HG02973 (cell line): ENCODE data around the gene MATN1.
"Not testable (repeated sequence)": the region's sequence is repeated elsewhere in the genome, so short reads cannot be mapped to it uniquely, and the experiment has no call there.

Source experiments
- ATAC-seq: cut with Tn5 transposase; IDR thresholded peaks from one replicate; pipeline ENCODE4 v1.9.1; 2021; ENCODE audit warnings: moderate library complexity; ENCODE audit not compliant: unreplicated experiment

Gene MATN1

DNA sequence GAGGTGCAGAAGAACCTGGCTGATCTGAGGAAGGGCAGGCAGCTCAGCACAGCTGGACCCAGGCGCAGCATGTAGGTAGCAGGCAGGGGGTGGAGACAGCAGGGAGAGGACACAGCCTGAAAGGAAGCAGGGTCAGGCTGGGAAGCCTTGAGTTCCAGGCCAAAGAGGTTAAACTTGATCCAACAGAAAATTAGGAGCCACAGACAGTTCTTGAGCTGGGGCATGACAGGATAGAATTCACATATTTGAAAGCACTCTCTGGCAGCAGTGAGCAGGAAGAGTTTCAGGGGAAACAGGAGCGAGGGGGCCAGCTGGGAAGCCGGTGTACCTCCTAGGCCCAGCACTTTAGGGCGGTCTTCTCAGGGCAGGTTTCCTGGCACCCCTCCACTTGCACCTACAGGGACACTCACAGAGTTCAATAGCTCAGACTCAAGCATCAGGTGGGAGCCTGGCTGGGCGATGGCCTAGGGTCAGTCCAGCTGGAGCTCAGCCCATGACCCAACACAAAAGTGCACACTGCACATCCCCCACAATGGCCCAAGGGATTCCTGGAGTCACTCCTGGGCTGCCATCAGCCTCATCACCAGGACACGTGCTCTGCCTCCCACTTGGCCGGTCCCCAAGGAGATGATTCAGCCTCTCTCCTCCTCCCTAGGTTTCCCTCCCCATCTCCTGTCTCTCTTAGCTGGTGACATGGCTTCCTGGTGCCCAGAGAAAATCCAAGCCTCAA is 22.7 kb downstream of the MATN1 start:
- no peak for ATAC-seq

DNA sequence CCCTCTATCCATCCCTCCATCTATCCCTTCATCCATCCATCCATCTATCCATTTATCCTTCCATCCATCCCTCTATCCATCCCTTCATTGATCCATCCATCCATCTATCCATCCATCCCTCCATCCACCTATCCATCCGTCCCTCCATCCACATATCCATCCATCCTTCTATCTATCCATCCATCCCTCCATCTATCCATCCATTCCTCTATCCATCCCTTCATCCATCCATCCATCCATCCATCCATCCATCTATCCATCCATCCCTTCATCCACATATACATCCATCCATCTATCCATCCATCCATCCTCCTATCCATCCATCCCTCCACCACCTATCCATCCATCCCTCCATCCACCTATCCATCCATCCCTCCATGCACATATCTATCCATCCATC is 23.6 kb downstream of the MATN1 start:
- ATAC-seq: no peak

DNA sequence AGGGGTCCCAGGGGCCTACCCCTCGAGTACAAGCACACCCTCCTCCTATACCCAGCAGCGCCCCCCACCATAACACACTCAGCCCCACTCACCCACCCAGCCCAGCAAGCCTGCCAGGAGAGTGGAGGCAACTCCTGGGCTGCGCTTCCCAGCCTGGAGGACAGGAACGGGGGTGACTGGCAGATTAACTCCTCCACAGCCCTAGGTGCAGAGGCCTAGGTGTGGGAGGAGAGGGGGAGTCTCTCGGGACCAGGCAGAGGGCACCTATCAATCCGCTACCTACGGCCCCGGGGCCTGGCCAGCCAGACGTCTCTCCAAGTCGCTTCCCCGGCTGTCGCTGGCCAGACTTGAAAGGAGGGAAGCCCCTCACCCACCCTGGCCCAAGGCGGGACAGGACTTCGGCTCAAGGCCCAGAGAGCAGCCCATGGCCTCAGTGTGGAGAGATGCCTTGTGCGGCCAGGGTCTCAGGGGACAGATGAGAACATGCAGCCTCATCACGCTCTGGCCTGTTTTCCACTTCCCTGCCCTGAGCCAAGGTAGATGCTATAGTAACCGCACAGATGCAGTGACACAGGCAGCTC is 24.9 kb downstream of the MATN1 start:
- no peak for ATAC-seq

DNA sequence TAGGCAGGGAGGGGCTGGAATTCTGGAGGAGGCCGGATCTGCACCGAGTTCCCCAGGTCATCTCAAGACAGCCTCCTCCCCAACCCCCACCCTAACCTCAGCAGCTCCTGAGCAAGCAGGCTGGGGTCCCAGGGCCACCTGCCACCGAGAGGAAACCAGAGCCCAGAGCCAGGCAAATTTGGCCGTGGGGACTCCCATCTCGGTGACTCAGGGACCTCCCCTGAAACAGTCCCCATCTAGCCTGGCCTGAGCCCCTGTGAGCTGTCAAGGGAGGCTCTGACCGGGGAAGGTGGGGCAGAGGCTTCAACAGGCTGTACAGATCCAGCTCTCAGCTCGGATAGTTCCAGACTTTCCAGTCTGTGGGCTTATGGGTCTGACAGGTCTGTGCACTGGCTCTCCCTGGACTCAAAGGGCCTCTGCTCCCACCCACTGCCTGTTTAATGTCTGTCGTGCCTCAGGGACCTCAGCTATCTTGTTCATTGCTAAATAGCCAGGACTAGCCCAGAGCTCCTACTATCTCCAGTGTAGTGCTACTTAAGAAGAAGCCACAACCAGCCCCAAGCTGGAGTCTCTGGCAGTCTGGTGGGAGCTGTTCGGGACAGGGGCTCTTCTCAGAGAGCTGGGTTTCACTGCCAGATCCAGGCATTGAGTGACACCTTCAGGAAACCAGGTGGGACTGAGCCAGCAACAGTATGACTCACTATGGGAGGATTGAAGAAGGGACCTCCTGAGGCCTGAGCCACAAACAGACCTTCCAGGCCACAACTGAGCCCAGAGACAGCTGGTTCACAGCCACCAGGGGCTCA is 25.6 kb downstream of the MATN1 start:
- no peak for ATAC-seq

DNA sequence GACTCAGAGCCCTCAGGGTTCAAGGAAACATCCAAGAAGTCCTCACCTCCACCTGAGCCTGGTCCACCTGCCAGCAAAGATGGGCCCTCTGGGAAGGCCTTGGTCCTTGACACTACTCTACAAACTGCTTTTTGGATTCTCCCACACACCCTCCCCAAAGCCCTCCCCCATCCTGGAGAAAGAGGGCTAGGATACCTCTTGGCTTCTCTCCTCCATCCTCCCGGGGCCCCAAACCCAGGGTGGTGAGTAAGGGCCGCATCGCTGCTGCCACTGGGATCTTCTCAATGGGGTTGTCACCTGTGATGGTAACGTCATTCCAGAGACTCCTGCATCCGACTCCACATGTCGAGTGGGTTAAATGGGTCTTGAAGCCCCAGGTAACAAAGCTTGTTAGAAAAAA is 26.6 kb downstream of the MATN1 start:
- ATAC-seq: no peak

DNA sequence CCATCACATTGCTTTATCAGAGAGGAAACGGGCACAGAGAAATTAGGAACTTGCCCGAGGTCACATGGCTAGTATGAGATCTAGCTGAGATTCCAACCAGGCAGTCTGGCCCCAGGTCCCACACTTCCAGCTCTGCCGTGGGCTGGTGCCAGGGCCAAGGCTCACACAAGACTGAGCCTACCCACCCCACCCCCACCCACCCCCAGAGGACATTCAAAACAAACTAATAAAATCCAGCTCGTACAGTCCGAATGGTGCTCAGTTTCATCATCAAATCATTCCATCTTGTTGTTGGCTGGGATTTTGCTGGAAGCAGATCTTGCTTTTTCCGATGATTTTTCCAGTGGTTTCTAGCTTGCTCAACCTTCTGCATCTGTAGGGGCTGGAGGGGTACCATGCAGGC is 27.9 kb downstream of the MATN1 start:
- no peak for ATAC-seq

DNA sequence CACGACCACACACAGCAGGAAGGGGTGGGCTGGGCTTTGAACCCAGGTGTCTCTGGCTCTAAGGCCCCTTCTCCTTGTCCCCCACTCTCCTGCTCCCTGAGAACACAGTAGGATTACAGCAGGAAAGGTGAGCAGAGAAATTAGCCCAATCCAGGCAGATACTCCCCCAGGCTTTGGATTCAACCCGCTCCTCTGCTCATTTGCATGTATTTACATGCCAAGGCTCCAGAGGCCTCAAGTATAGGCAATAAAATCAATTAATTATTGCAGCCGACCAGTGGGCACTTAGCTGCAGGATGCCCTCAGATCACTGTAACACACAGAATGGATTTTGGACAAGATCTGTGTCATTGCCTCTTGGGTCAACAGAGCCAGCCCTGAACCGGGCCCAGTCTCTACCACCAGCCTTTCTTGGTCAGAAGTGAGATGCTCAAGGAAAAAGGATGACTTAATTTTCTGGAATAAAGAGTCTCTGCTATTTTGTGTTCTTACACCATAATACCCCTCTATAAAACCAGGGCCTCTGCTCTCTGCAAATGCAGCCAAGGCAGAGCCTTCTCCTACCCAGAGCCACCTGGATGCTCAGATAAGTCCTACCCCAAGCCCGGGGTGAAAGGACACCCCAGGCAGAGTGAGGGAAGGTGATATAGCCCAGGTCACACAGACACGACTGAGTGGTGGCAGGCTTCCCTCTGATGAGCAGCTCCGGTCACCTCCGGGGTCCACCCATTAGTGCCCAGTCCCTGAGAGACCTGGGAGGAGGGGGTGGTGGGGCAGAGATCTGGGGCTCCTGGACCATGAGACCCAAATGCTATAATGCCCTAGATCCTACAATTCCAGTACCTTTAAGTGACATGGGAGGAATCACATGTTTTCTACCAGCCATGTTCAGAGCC is 28.9 kb downstream of the MATN1 start:
- ATAC-seq: no peak

DNA sequence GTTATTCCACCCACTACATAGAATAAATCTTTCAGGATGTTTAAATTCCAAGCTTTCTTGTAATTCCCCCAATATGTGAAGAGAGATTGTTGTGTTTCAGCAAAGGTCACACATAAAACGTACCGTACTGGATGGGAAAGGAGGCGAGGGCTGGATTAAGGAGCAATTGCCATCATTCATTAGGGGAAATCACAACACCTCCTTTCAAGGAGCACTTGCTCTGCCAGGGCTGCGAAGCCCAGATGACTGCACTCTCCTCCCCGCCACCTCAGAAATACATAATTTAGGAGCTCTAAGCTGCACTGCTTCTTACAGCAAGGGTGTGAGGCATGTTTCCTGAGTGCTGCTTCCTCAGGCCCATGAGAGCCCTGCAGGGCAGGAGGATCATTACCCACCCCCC is 29.6 kb downstream of the MATN1 start:
- ATAC-seq: no peak

DNA sequence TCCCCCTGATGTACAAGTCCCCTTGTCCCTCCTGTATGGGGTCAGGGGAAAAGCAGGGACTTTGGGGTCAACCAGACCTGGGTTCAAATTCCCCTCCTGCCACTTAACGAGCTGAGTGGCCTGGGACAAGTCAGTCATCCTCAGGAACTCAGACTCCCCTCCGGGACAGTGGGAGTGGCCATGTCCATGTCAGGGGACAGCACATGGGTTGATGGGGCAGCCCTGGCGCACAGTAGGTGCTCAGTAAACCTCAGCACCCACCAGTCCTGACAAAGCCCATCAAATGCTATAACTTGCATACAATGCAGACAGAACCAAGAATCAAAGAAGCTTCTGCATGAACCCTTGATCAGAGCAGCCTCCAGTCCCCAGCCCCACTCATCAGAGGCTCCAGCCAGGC is 30.0 kb downstream of the MATN1 start:
- ATAC-seq: no peak

DNA sequence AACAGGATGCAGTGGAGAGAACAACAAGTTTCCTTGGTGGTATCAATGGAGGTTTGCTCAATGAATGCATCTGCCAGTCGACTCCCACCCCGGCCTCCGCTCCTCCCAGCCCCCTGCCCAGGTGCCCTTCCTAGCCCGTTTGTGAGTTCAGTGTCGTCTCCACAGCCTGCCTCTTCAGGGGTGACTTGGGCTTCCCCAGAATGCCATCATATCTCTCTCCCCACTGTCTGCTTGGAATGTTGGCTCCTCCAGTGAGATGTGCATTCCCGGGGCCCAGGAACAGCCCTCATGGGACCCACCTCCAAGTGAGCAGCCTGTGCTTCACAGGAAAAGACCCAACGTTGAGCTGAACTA is 30.5 kb downstream of the MATN1 start:
- no peak for ATAC-seq

DNA sequence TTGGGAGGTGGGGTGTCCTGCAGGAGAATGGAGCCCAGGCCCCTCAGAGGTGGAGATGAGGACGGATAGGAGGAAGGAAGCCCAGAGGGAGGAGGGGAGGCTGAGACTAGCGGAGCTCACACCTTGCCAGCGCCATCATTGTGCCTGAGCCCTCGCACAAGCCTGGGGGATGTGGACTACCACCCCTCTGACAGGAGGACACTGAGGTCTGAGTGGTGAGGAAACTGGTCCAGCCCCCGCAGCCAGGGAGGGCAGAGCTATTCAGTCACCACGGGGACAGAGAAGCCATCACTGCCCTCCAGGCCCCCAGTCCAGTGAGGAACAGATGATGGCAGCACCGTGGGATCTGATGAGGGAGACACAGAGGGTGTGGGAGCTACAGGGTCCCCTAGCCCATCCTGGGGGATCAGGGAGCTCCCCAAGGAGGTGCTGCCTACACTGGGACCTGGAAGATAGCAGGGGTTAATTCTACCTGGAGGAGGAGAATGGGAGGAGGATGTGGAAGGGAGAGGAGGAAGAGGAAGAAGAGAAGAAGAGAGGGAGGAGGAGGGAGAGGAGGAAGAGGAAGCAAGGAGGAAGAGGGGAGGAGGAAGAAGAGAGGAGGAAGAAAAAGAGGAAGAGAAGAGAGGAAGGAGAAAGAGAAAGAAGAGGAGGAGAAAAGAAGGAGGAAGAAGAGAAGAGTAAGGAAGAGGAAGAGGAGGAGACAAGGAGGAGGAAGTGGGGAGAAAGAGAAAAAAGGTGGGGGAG is 31.0 kb downstream of the MATN1 start:
- no peak for ATAC-seq

DNA sequence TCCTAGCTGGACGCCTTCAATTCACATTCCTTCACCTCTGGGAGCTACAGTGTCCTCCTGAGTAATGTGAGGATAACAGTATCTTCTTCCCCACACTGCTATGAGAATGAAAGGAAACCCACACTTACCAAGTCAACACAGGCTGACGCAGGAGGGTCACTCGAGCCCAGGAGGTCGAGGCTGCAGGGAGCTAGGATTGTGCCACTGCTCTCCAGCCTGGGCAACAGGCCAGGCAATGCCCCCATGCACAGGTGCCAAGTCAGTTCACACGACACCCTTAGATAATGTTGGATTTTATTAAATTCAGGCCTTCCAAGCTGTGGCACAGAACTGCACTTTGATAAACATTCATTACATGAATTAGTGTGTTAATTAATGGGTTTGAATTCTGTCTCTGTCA is 31.9 kb downstream of the MATN1 start:
- ATAC-seq: no peak

DNA sequence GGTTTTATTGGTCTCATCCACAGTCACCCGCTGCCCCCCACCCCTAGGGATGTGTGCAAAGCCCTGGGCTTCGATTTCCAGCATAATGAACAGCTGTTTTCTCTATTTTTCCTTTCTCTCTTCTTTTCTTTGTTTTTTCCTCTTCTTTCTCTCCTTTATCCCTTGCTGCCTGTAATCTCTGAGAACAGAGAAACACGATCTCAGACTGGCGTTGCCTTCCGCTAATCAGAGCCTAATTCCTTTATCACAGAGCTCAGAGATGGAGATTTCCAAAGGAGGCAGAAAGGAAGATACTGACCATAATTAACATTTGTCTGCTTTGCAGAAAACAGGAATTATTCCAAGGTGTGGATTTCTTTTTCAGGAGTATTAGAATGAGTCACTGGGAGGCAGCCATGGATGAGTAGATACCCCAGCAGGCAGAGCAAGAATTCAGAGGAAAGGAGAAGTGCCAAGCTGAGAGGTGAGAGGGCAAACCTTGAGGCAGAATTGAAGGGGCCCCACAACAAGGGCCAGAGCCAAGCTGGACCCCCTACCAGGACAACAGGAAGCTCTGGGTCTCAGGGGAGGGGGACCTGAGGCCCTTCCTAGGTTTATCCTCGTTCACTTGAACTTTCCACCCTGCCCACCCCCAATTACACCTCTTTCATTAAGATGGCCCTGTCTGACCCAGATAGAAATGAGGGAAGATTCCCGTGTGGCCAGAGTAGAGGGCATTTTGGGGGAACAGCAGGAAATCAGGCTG is 33.3 kb downstream of the MATN1 start:
- no peak for ATAC-seq

DNA sequence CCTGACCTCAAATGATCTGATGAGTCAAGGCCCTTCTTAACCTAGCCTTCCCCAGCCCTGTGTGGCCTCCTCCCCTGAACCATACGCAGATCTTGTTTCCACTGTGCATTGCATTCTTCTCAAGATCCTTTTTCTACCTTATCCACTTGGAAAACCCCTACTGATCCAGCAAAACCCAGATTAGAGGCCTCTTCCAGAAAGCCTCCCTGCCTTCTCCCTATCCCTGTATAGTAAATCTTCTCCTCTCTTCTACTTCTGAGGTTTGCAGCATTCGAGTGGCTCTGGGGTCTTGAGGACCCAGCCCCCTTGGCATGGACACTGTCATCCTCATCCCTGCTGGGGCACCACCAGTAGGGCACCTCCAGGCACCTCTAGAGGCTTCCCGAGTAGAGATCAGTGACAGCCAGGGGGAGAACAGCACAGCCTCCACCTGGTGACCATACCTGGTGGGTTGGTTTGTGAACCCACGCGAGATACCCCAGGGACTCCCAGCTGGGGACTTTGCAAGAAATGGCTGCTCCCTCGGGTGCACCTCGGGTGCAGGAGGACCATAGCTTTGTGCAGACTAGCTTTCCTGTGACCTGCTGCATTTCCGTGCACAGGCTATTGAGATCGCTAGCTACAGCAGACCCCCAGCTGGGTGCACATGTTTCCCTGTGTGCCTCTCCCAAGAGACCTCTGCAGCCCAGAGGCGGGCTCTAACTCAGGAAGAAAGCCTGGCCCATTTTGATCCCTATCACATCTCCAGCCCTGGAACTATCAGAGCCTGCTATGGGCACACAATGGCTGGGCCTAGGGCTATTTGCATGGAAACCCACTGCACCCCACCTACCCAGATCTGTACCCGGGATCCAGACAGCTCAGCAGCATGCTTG is 34.2 kb downstream of the MATN1 start:
- no peak for ATAC-seq

DNA sequence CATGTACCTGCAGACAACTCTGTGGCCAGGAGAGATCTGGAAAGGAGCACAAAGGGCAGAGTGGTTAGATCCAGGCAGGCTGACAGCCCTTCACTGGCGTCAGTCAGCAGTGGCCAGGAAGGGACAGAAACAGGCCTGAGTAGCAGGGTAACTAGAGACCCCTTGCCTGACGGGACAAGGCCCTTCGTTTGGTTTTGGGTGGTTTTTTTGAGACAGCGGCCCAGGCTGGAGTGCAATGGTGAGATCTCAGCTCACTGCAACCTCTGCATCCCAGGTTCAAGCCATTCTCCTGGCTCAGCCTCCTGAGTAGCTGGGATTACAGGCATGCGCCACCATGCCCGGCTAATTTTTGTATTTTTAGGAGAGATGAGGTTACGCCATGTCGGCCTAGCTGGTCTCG is 34.9 kb downstream of the MATN1 start:
- ATAC-seq: not testable (repeated sequence)

DNA sequence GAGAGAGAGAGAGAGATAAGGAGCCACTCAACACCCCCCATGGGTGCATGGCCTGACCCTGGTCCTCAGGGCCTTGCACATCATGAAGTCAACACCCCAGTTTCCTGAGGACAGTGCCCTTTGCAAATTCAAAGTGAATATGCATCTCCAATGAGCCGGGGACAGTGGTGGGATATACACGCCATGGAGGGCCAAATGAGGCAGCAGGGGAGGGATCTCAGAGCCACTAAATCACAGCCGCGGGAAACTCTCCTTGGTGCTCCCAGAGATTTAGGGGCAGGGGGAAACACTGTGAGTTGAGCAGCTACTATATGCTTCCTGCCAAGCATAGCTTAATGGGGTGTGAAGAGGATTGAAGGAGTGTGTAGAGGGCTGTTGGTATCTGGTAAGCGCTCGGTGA is 35.5 kb downstream of the MATN1 start:
- no peak for ATAC-seq

DNA sequence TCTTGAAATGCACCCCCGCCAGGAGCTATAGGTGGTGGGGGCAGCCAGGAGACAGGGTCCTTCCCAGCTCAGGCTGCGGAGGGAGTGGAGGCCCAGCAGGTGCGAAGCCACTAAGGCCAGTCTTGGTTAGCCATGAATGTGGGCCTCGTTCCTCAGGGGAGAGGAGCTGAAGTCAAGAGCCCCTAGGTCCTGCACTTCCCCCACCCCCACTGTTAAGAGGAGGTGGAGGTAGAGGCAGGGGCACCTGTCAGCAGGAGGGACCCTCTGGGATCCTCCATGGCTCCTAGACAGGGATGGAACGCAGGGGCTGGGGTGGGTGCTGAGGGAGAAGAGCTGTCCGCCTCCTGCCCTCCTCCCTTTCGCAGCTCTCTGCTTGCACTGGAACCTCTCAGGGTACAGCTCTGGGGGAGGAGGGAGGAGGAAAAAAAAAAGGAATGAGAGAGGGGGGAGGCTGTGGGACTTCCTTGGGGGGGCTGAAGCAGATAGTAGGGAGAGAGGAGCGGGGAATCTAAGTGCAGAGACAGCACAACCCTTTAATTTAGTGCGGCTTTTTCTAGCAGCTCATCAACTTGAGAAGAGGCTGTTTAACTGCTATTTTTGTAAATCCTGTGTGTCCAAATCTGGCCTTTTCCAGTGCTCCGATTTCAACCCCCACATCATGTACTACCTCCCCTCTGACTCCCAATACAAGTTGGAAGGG is 37.0 kb downstream of the MATN1 start:
- ATAC-seq: no peak

DNA sequence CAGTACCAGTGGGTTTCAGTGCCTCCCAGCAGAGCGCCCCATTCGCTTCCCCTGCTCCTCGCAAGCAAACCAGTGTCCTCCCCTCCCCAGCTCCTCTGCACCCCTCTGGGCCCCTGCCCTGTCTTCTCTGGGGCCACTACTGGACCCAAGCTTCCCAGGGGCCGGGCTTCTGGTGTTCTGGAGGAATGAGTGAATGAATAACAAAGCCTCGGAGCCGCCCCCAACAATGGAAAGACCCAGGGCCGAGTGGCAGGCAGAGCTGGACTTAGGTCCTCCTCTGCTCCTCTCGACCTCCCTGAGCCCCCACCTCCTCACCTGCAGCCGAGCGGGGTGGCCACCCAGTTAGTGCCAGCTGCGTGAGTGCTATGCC is 37.6 kb downstream of the MATN1 start:
- ATAC-seq: no peak
